ENCODE measurements around the gene MAMSTR. TPM values are rescaled to one million over a fixed set of nuclear protein-coding genes. Genes with fewer than 3 reads are reported as not detected.

The MAMSTR gene
- total and polyA plus RNA-seq, 9 of the 15 experiments (the other 6 are each of a cell fraction or from before 2014, with no cell fraction given): 0.08 to 1.00 (median 0.40) TPM; not detected in 1

GRCh38 chr19:48738557-48739403 is 19.3 kb upstream of the MAMSTR start (continued):
- TF ChIP-seq ETV5 (CRISPR knock-in tag; IDR thresholded peaks at IDR 0.05; ENCODE audit: low read depth): 0 out of 2 replicates have a peak, but pooled peaks have one; percentile 14
- TF ChIP-seq ATF3 (IDR thresholded peaks at IDR 0.05): no peak
- no peak for TF ChIP-seq ATF3 (CRISPR knock-in tag; conservative IDR thresholded peaks at IDR 0.05)
- TF ChIP-seq NFE2 (IDR thresholded peaks at IDR 0.05; ENCODE audit: low read depth): no peak
- TF ChIP-seq SIN3B (IDR thresholded peaks at IDR 0.05; ENCODE audit: low read depth): 0 out of 2 replicates have a peak, but pooled peaks have one; percentile 50
- 0 out of 4 replicates have a peak, but pooled peaks of 1 of the 2 experiments have one; percentile 14 for TF ChIP-seq SRF (CRISPR knock-in tag; IDR thresholded peaks at IDR 0.05)
- TF ChIP-seq, protein P1, sequence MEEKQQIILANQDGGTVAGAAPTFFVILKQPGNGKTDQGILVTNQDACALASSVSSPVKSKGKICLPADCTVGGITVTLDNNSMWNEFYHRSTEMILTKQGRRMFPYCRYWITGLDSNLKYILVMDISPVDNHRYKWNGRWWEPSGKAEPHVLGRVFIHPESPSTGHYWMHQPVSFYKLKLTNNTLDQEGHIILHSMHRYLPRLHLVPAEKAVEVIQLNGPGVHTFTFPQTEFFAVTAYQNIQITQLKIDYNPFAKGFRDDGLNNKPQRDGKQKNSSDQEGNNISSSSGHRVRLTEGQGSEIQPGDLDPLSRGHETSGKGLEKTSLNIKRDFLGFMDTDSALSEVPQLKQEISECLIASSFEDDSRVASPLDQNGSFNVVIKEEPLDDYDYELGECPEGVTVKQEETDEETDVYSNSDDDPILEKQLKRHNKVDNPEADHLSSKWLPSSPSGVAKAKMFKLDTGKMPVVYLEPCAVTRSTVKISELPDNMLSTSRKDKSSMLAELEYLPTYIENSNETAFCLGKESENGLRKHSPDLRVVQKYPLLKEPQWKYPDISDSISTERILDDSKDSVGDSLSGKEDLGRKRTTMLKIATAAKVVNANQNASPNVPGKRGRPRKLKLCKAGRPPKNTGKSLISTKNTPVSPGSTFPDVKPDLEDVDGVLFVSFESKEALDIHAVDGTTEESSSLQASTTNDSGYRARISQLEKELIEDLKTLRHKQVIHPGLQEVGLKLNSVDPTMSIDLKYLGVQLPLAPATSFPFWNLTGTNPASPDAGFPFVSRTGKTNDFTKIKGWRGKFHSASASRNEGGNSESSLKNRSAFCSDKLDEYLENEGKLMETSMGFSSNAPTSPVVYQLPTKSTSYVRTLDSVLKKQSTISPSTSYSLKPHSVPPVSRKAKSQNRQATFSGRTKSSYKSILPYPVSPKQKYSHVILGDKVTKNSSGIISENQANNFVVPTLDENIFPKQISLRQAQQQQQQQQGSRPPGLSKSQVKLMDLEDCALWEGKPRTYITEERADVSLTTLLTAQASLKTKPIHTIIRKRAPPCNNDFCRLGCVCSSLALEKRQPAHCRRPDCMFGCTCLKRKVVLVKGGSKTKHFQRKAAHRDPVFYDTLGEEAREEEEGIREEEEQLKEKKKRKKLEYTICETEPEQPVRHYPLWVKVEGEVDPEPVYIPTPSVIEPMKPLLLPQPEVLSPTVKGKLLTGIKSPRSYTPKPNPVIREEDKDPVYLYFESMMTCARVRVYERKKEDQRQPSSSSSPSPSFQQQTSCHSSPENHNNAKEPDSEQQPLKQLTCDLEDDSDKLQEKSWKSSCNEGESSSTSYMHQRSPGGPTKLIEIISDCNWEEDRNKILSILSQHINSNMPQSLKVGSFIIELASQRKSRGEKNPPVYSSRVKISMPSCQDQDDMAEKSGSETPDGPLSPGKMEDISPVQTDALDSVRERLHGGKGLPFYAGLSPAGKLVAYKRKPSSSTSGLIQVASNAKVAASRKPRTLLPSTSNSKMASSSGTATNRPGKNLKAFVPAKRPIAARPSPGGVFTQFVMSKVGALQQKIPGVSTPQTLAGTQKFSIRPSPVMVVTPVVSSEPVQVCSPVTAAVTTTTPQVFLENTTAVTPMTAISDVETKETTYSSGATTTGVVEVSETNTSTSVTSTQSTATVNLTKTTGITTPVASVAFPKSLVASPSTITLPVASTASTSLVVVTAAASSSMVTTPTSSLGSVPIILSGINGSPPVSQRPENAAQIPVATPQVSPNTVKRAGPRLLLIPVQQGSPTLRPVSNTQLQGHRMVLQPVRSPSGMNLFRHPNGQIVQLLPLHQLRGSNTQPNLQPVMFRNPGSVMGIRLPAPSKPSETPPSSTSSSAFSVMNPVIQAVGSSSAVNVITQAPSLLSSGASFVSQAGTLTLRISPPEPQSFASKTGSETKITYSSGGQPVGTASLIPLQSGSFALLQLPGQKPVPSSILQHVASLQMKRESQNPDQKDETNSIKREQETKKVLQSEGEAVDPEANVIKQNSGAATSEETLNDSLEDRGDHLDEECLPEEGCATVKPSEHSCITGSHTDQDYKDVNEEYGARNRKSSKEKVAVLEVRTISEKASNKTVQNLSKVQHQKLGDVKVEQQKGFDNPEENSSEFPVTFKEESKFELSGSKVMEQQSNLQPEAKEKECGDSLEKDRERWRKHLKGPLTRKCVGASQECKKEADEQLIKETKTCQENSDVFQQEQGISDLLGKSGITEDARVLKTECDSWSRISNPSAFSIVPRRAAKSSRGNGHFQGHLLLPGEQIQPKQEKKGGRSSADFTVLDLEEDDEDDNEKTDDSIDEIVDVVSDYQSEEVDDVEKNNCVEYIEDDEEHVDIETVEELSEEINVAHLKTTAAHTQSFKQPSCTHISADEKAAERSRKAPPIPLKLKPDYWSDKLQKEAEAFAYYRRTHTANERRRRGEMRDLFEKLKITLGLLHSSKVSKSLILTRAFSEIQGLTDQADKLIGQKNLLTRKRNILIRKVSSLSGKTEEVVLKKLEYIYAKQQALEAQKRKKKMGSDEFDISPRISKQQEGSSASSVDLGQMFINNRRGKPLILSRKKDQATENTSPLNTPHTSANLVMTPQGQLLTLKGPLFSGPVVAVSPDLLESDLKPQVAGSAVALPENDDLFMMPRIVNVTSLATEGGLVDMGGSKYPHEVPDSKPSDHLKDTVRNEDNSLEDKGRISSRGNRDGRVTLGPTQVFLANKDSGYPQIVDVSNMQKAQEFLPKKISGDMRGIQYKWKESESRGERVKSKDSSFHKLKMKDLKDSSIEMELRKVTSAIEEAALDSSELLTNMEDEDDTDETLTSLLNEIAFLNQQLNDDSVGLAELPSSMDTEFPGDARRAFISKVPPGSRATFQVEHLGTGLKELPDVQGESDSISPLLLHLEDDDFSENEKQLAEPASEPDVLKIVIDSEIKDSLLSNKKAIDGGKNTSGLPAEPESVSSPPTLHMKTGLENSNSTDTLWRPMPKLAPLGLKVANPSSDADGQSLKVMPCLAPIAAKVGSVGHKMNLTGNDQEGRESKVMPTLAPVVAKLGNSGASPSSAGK (IDR thresholded peaks at IDR 0.05): peak; percentile 72; the same call in 1 of the 2 replicates
- TF ChIP-seq DPF2 (IDR thresholded peaks at IDR 0.05): no peak
- TF ChIP-seq SNRNP70 (optimal IDR thresholded peaks at IDR 0.05; ENCODE audit: low read depth, low read length): no peak
- TF ChIP-seq RAD21 (CRISPR knock-in tag; conservative IDR thresholded peaks at IDR 0.05 in 1 of 2, IDR thresholded peaks at IDR 0.05 in 1 of 2): peak; percentile 81 to 91
- no peak for TF ChIP-seq PTTG1 (tag; IDR thresholded peaks at IDR 0.05; ENCODE audit: low read depth)
- TF ChIP-seq CTBP1 (IDR thresholded peaks at IDR 0.05; ENCODE audit: borderline replicate concordance): peak; percentile 98
- 0 out of 2 replicates have a peak, but pooled peaks have one; percentile 14 for TF ChIP-seq GATAD2A (IDR thresholded peaks at IDR 0.05)
- TF ChIP-seq RB1 (IDR thresholded peaks at IDR 0.05; ENCODE audit: low read depth): peak; percentile 94
- no peak for TF ChIP-seq PTRF (tag; IDR thresholded peaks at IDR 0.05)
- TF ChIP-seq BRD4 (IDR thresholded peaks at IDR 0.05): no peak
- peak; percentile 57; the same call in 1 of the 2 replicates for TF ChIP-seq ZNF24 (IDR thresholded peaks at IDR 0.05)

Data from K562 (cell line).